Measurements from ENCODE around the gene USP24. TPM values are rescaled to one million over a fixed set of nuclear protein-coding genes. Genes with fewer than 3 reads are reported as not detected.

USP24 gene
- total RNA-seq, 2 donors from 2014 or later, result 47.8 to 58.5 TPM

DNA sequence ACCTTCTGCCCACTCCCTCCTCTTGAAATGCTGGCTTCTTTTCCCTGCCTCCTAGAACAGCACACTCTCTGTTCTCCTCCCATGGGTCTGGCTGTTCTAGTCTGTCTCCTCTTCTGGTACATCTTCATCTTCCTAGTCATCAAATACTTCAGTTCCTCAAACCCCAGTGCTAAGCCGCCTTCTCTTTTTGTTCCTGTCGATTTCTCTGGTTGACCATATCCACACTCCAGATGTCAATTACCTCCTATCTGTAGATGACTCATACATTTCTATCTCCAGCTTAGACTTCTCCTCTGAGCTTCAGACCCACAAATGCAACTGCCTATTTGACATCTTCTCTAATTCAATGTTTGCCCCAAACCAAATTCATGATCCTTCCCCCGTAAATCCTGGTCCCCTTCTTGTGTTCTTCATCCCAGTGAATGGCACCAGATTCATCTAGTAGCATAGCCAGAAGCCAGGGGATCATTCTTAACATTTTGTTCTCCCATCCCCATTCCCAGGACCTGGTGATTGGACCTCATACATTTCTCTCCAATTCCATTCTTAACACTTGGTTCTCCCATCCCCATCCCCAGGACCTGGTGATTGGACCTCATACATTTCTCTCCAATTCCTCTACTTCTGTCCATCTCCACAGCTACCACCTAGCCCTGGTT is 35.9 kb downstream of the USP24 start:
- H3K27me3 ChIP-seq (replicated peaks; ENCODE audit: insufficient read depth), result no peaks in the 10 kb centered on the region
- H3K36me3 ChIP-seq, result no peaks in the 10 kb centered on the region
- no peak overlapping the region for H3K27ac ChIP-seq
- ATAC-seq (ENCODE audit: insufficient number of reproducible peaks, low FRiP score, low read depth) (no peak), DNase-seq (ENCODE audit: low spot score) (no peak)
- H3K4me3 ChIP-seq, result no peak overlapping the region
- TF ChIP-seq, protein P1, sequence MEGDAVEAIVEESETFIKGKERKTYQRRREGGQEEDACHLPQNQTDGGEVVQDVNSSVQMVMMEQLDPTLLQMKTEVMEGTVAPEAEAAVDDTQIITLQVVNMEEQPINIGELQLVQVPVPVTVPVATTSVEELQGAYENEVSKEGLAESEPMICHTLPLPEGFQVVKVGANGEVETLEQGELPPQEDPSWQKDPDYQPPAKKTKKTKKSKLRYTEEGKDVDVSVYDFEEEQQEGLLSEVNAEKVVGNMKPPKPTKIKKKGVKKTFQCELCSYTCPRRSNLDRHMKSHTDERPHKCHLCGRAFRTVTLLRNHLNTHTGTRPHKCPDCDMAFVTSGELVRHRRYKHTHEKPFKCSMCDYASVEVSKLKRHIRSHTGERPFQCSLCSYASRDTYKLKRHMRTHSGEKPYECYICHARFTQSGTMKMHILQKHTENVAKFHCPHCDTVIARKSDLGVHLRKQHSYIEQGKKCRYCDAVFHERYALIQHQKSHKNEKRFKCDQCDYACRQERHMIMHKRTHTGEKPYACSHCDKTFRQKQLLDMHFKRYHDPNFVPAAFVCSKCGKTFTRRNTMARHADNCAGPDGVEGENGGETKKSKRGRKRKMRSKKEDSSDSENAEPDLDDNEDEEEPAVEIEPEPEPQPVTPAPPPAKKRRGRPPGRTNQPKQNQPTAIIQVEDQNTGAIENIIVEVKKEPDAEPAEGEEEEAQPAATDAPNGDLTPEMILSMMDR (IDR thresholded peaks at IDR 0.05), result no peak
- no peaks in the 10 kb centered on the region for H3K9me3 ChIP-seq
- H3K4me1 ChIP-seq (ENCODE audit: control insufficient read depth in 1 of 2, low read depth in 2 of 2), result no peaks in the 10 kb centered on the region

DNA sequence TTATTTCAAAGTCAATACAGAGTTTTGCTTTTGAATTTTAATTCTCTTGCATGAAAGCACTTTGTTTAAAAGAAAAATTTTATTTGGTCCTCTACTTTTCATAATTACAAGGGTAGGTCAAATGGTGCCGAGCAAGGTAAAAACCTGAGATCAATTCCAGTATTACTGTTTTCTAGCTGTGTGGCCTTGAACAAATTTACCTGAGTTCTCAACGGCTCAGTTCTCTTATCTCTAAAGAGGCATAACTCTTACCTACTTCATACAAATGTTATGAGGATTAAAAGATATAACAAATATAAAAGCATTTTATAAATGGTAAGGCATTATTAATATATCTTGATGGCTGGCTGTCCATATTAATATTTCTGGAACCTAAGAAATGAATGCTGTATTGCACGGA is 42.5 kb downstream of the USP24 start:
- Histone ChIP-seq H3K27me3 (replicated peaks; ENCODE audit: insufficient read depth) (no peaks in the 10 kb centered on the region), H3K4me3 (no peak overlapping the region), H3K9me3 (no peaks in the 10 kb centered on the region), H3K36me3 (peaks cover 8% of the 10 kb centered on the region), H3K27ac (no peak overlapping the region), H3K4me1 (ENCODE audit: control insufficient read depth in 1 of 2, low read depth in 2 of 2) (no peaks in the 10 kb centered on the region)
- TF ChIP-seq, protein P1 (IDR thresholded peaks at IDR 0.05), result no peak
- ATAC-seq (ENCODE audit: insufficient number of reproducible peaks, low FRiP score, low read depth) (no peak), DNase-seq (ENCODE audit: low spot score) (no peak)

DNA sequence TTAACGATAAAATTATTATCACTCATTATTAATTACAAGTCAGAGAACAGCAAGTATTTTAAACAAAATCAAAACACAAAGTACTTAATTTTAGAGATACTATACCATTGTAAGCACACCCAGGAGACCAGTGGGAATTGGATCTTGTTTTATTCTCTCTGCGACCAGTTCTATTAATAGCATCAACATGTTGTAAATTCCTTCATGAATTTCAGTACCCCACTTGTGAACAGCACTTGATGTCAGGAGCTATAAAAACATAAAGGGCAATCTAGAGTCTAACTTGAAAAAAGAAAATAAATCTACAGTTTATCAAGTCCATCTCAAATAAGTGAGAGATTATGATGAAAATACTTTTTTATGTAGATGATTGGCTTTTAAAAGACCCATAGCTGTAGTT is 42.9 kb downstream of the USP24 start:
- H3K27me3 ChIP-seq (replicated peaks; ENCODE audit: insufficient read depth), result no peaks in the 10 kb centered on the region
- H3K4me1 ChIP-seq (ENCODE audit: control insufficient read depth in 1 of 2, low read depth in 2 of 2), result no peaks in the 10 kb centered on the region
- peaks cover 8% of the 10 kb centered on the region for H3K36me3 ChIP-seq
- DNase-seq (ENCODE audit: low spot score) (no peak), ATAC-seq (ENCODE audit: insufficient number of reproducible peaks, low FRiP score, low read depth) (no peak)
- no peak overlapping the region for H3K4me3 ChIP-seq
- TF ChIP-seq, protein P1 (IDR thresholded peaks at IDR 0.05), result no peak
- H3K9me3 ChIP-seq, result no peaks in the 10 kb centered on the region
- H3K27ac ChIP-seq, result no peak overlapping the region

DNA sequence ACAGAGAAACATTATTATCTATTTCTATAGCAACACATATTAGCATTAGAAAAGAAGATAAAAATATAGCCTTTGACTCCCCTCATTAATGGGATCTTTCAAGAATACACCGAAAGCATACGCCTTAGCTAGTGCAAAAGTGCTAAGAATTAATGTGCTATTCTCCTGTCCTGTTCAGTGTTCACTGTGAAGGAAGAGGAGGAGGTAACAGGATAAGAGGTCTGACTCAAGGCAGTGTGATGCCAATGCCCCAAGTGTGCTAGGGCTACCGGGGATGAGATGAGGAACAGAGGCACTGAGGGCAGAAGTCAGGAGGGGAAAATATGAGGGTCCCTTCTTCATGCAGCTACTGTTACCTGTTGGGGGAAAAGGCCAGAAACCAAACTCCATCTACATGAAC is 43.5 kb downstream of the USP24 start:
- Histone ChIP-seq H3K9me3 (no peaks in the 10 kb centered on the region), H3K27ac (no peak overlapping the region), H3K4me3 (no peak overlapping the region), H3K4me1 (ENCODE audit: control insufficient read depth in 1 of 2, low read depth in 2 of 2) (no peaks in the 10 kb centered on the region), H3K36me3 (peaks cover 8% of the 10 kb centered on the region), H3K27me3 (replicated peaks; ENCODE audit: insufficient read depth) (no peaks in the 10 kb centered on the region)
- no peak for DNase-seq (ENCODE audit: low spot score)
- no peak for ATAC-seq (ENCODE audit: insufficient number of reproducible peaks, low FRiP score, low read depth)
- TF ChIP-seq, protein P1 (IDR thresholded peaks at IDR 0.05), result no peak

DNA sequence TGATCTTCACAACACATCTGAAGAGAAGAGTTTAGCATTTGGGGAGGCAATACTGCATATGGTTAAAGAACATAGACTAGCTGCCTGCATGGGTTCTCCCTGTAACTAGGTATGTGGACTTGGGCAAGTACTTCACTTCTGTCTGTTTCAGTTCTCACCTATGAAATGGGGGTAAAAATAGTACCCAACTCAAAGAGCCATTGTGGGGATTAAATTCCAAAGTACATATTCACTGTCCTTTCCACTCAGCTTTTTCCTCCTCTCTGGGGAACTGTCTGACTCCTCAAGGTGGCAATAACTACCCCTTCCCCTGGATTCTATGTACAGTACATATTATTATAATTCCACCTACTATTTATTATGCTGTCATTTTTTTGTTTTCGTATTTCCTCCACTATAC is 44.7 kb downstream of the USP24 start:
- DNase-seq (ENCODE audit: low spot score), result no peak
- H3K4me3 ChIP-seq, result no peak overlapping the region
- no peaks in the 10 kb centered on the region for H3K9me3 ChIP-seq
- no peaks in the 10 kb centered on the region for H3K27me3 ChIP-seq (replicated peaks; ENCODE audit: insufficient read depth)
- no peaks in the 10 kb centered on the region for H3K4me1 ChIP-seq (ENCODE audit: control insufficient read depth in 1 of 2, low read depth in 2 of 2)
- TF ChIP-seq, protein P1 (IDR thresholded peaks at IDR 0.05), result no peak
- peaks cover 12% of the 10 kb centered on the region for H3K36me3 ChIP-seq
- H3K27ac ChIP-seq, result no peak overlapping the region
- no peak for ATAC-seq (ENCODE audit: insufficient number of reproducible peaks, low FRiP score, low read depth)

Data from thoracic aorta (tissue), 2 donors.